Neutrophil (primary cell): ENCODE measurements around the gene TMEM44.
"Not testable (repeated sequence)": the region's sequence is repeated elsewhere in the genome, so short reads cannot be mapped to it uniquely, and the experiment has no call there.

ENCODE experiments used
- H3K27ac ChIP-seq: fragments of 200-600 bp; sonication (generic); 2 replicates; pipeline ENCODE4 v1.5.1; 2016; ENCODE audit warnings: mild to moderate bottlenecking, moderate library complexity
- H3K27me3 ChIP-seq: fragments of 200-600 bp; sonication (generic); 2 replicates; pipeline ENCODE4 v1.6.0; 2016; ENCODE audit warnings: mild to moderate bottlenecking
- H3K36me3 ChIP-seq: fragments of 200-600 bp; sonication (generic); 2 replicates; pipeline ENCODE4 v1.5.1; 2017
- H3K4me1 ChIP-seq, 2 experiments: fragments of 200-600 bp in 1 of 2; sonication (generic) in 1 of 2; 1 replicate in 1 of 2; 2 replicates in 1 of 2; pipeline versions ENCODE4 v1.5.1 to v1.6.1; 2013 to 2016; ENCODE audit warnings: low read depth in 1 of 2, low read length in 1 of 2, mild to moderate bottlenecking in 1 of 2, moderate library complexity in 1 of 2; ENCODE audit not compliant: control insufficient read depth in 1 of 2, insufficient read depth in 1 of 2
- H3K4me3 ChIP-seq, 2 experiments: fragments of 200-600 bp in 1 of 2; sonication (generic) in 1 of 2; 1 replicate in 1 of 2; 2 replicates in 1 of 2; pipeline ENCODE4 v1.5.1; 2013 to 2016; ENCODE audit warnings: low read depth in 1 of 2, low read length in 1 of 2, mild to moderate bottlenecking in 1 of 2, moderate library complexity in 1 of 2
- H3K9me3 ChIP-seq: fragments of 200-600 bp; sonication (generic); 2 replicates; pipeline ENCODE4 v1.5.1; 2016
- TF ChIP-seq, protein P1 (sequence below): fragments of 200-600 bp; sonication (generic); IDR thresholded peaks from 2 replicates; pipeline ENCODE4 v1.5.1; 2016; ENCODE audit warnings: antibody characterized with exemption

Gene TMEM44

DNA sequence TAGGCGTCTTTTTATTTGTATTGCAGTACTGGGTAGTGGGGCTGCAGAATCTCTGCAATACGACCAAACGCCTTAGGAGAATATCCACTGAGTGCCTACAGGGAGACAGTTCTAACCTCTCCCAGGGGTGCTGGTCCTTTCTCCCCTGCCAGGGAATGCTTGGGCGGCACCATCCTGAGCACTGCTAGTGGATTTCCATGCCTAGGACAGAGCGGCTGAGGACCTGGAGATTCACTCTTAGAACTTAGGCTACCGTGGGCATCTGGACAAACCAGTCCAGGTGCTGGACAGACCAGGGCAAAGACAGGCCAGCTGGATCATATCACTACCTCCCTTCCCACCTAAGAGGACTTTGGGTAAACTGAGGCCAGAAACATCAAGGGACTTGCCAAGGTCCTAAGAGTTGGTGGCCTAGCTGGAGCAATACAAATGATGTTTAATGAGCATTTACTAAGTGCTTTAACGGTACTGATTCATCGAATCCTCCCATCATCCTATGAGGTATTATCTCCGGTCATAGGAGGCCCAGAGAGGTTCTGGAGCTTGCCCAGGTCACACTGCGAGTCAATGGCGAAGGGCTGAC, 902 bp downstream of the TMEM44 start:
- Histone ChIP-seq H3K9me3 (no peaks in the 10 kb centered on the region), H3K27ac (no peak overlapping the region), H3K4me1 (peaks cover 13% of the 10 kb centered on the region in 2 experiments), H3K36me3 (peaks cover 3% of the 10 kb centered on the region), H3K27me3 (peaks cover 3% of the 10 kb centered on the region), H3K4me3 (peak overlapping the region; percentile 51 to 66)
- TF ChIP-seq, protein P1, sequence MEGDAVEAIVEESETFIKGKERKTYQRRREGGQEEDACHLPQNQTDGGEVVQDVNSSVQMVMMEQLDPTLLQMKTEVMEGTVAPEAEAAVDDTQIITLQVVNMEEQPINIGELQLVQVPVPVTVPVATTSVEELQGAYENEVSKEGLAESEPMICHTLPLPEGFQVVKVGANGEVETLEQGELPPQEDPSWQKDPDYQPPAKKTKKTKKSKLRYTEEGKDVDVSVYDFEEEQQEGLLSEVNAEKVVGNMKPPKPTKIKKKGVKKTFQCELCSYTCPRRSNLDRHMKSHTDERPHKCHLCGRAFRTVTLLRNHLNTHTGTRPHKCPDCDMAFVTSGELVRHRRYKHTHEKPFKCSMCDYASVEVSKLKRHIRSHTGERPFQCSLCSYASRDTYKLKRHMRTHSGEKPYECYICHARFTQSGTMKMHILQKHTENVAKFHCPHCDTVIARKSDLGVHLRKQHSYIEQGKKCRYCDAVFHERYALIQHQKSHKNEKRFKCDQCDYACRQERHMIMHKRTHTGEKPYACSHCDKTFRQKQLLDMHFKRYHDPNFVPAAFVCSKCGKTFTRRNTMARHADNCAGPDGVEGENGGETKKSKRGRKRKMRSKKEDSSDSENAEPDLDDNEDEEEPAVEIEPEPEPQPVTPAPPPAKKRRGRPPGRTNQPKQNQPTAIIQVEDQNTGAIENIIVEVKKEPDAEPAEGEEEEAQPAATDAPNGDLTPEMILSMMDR: no peak

DNA sequence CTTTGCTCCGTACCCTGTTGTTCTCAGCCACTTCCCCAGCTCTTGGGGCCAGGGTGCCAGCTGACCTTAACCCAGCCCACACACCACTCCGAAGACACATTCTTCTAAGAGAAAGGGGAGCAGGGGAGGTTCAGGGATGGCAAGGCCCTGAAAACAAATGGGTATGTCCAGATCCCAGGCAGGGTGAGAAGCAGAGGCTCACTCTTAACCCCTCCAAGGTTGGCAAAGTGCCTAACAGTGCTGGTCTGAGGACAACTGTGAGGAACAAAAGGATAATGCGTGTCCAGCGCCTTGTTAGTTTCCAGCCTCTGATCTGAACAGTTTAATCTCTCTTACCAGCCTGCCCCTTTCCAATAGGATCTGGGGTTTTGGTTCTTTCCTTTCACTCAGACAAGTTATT, 1.5 kb downstream of the TMEM44 start:
- TF ChIP-seq, protein P1: no peak
- Histone ChIP-seq H3K4me3 (no peak overlapping the region), H3K9me3 (no peaks in the 10 kb centered on the region), H3K4me1 (peaks cover 13% of the 10 kb centered on the region in 2 experiments), H3K27ac (no peak overlapping the region), H3K27me3 (peaks cover 3% of the 10 kb centered on the region), H3K36me3 (peaks cover 8% of the 10 kb centered on the region)

DNA sequence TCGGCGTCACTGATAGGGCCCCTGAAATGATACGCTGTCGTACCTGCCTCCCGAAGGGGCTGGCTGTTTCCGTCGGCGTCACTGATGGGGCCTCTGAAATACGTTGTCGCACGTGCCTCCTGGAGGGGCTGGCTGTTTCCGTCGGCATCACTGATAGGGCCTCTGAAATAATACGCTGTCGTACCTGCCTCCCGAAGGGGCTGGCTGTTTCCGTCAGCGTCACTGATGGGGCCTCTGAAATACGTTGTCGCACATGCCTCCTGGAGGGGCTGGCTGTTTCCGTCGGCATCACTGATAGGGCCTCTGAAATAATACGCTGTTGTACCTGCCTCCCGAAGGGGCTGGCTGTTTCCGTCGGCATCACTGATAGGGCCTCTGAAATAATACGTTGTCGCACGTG, 2.5 kb downstream of the TMEM44 start:
- not testable (repeated sequence) for H3K27me3 ChIP-seq, H3K9me3 ChIP-seq, H3K4me3 ChIP-seq, H3K27ac ChIP-seq
- H3K36me3 ChIP-seq: peaks cover 14% of the 10 kb centered on the region
- H3K4me1 ChIP-seq: peaks cover 13% of the 10 kb centered on the region in 2 experiments

DNA sequence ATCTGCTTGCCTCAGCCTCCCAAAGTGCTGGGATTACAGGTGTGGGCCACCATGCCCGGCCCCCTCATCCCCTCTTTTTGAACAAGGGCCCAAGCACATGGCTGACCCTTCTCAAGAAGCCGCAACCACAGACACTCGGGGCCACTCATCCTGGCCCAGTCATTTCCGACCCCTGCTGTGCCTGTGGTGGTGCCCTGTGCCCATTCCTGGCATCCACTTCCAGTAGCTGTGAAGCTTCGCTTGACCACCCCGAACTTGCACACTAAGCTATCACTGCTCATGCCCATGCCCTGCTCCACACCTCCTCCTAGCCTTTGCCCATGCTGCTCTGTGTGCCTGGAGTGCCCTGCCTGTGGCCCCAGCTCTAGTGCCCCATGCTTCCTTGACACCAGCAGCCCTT, 8.3 kb downstream of the TMEM44 start:
- H3K36me3 ChIP-seq: peaks cover 25% of the 10 kb centered on the region
- no peak overlapping the region for H3K4me3 ChIP-seq
- H3K4me1 ChIP-seq: peaks cover 4% of the 10 kb centered on the region in 2 experiments
- no peak overlapping the region for H3K27ac ChIP-seq
- no peaks in the 10 kb centered on the region for H3K27me3 ChIP-seq
- TF ChIP-seq, protein P1: no peak
- H3K9me3 ChIP-seq: no peaks in the 10 kb centered on the region

DNA sequence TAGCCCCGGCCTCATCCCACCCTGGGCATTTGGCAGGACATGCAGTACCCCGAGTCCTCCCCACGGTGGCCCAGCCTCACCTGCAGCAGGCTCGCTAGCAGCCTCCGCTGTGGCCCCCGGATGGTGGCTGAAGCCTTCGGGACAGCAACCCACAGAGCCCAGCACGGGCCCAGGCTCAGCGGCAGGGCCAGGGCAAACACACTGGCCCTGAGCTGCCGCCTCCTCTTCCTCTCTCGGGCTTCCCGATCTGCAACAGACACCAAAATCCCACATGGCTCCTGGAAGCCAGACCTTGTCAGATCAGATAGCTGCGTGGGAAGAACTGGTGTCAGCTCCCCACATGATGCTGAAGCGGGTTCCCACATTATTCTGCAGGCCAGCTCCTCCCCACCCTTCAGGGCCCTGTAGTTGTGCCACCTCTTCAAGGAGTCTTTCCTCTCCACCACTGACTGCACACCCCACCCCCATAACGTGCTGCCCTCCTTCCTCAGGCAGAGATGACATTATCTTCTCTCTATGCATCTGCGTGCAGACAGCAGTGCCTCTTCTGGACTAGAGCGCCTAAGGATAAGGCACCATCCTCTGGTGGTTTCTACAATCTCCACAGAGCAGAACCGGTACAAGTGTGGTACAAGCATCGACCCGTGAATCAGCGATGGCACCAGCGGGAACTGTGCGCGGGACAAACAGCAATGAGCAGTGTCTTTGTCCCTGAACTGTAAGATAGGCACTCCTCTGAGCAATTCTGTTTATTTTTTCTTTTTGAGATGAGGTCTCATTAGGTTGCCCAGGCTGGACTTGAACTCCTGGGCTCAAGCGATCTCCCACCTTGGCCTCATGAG, 9.5 kb downstream of the TMEM44 start:
- Histone ChIP-seq H3K27ac (no peak overlapping the region), H3K9me3 (no peaks in the 10 kb centered on the region), H3K4me3 (no peak overlapping the region), H3K36me3 (peaks cover 25% of the 10 kb centered on the region), H3K27me3 (no peaks in the 10 kb centered on the region), H3K4me1 (peaks cover 4% of the 10 kb centered on the region in 2 experiments)
- TF ChIP-seq, protein P1: no peak
